GM19324 (cell line): ENCODE results near the gene DMKN.

Source experiments
- ATAC-seq: cut with Tn5 transposase; IDR thresholded peaks from one replicate; pipeline ENCODE4 v1.9.1; 2021; ENCODE audit warnings: mild to moderate bottlenecking, moderate library complexity; ENCODE audit not compliant: unreplicated experiment, low FRiP score

DMKN gene

GRCh38 chr19:35513628-35514281, at the start of gene DMKN:
Gene DMKN, minus strand, starts transcription at chr19:35513649. Its CDS starts 174 bp downstream, at chr19:35513475.
- ATAC-seq: no peak

- no peak for ATAC-seq
Measured at GRCh38 chr19:35562776-35563175, 49.3 kb upstream of the DMKN start.

- no peak for ATAC-seq
Measured at GRCh38 chr19:35562336-35562735, 48.9 kb upstream of the DMKN start.

- no peak for ATAC-seq
Measured at GRCh38 chr19:35561436-35561835, 48.0 kb upstream of the DMKN start.

GRCh38 chr19:35560677-35561076, 47.2 kb upstream of the DMKN start:
- ATAC-seq: no peak

- ATAC-seq: no peak
Measured at GRCh38 chr19:35560271-35560670, 46.8 kb upstream of the DMKN start.

GRCh38 chr19:35559781-35560180, 46.3 kb upstream of the DMKN start:
- ATAC-seq: no peak

GRCh38 chr19:35559281-35559659, 45.8 kb upstream of the DMKN start:
- ATAC-seq: no peak

GRCh38 chr19:35558400-35559280, 45.2 kb upstream of the DMKN start:
- no peak for ATAC-seq

- ATAC-seq: no peak
Measured at GRCh38 chr19:35557539-35558399, 44.3 kb upstream of the DMKN start.

GRCh38 chr19:35556846-35557538, 43.5 kb upstream of the DMKN start:
- no peak for ATAC-seq

GRCh38 chr19:35556025-35556590, 42.7 kb upstream of the DMKN start:
- ATAC-seq: no peak

- no peak for ATAC-seq
Measured at GRCh38 chr19:35555301-35556005, 42.0 kb upstream of the DMKN start.

GRCh38 chr19:35554076-35554475, 40.6 kb upstream of the DMKN start:
- ATAC-seq: no peak

GRCh38 chr19:35553385-35554000, 40.0 kb upstream of the DMKN start:
- no peak for ATAC-seq

GRCh38 chr19:35552534-35553384, 39.3 kb upstream of the DMKN start:
- ATAC-seq: no peak

GRCh38 chr19:35551091-35551810, 37.8 kb upstream of the DMKN start:
- no peak for ATAC-seq
